ENCODE measurements around the gene GTF2I.
"Not testable (repeated sequence)": the region's sequence is repeated elsewhere in the genome, so short reads cannot be mapped to it uniquely, and the experiment has no call there.

GTF2I gene

DNA sequence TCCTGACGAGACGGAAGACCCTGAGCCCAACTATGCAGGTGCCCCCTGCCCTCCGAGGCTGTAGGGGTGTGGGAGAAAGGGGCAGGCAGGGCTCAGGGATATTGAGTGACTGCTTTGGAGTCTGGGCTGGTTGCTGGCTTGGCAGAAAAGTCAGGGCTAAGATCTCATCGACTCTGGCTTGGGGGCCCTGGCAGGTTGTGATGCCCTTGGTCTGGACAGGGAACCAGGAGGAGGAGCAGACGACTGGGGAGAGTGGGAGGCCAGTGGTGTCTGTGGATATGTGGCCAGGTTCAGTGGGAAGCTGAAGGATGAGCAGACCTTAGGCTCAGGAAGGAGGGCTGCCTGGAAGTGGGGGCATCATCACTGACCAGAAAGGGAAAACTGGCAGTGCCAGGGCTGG lies 126.1 kb downstream of the GTF2I start:
- DNase-seq: not testable (repeated sequence)

DNA sequence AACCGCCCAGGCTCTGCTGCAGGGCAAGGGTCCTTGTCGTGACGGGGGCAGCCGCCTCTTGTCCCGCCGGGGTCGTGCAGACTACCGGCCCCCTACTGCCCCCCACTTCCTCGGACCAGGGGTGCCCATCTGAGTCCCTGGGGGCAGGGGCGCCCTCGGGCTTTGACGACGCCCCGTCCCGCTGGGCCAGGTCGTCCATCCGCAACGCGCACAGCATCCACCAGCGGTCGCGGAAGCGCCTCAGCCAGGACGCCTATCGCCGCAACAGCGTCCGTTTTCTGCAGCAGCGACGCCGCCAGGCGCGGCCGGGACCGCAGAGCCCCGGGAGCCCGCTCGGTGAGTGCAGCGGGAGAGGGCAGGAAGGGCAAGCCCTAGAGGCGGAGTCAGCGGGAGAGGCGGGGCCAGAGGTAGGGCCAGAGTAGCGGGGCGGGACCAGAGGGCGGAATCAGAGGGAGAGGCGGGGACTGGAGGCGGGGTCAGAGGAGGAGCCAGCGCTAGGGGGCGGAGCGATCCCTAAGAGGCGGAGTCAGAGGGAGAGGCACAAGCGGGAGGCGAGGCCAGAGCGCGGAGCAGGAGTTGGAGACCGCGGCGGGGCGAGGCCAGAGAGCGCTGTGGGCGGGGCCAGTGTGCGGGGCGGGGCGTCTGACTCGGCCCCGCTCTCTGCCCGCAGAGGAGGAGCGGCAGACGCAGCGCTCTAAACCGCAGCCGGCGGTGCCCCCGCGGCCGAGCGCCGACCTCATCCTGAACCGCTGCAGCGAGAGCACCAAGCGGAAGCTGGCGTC lies 131.0 kb downstream of the GTF2I start:
- DNase-seq: peak; percentile 43 to 77

GRCh38 chr7:74789200-74789736 lies 131.8 kb downstream of the GTF2I start:
- not testable (repeated sequence) for DNase-seq

GRCh38 chr7:74797848-74798622 lies 140.5 kb downstream of the GTF2I start:
- not testable (repeated sequence) for DNase-seq

DNA sequence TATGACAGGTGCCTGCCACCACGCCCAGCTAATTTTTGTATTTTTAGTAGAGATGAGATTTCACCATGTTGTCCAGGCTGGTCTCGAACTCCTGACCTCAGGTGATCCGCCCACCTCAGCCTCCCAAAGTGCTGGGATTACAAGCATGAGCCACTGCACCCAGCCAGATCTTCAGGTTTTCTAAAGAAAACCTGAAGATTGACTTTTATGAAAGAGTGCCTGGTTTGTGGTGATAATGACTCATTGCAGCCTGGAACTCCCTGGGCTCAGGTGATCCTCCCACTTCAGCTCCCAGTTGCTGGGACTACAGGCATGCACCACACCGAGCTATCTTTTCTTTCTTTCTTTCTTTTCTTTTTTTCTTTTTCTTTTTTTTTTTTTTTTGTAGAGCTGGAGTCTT lies 141.1 kb downstream of the GTF2I start:
- DNase-seq: not testable (repeated sequence)

Measured in NCI-H187 (cell line).